ENCODE data around the gene TTC9C.

The TTC9C gene

DNA sequence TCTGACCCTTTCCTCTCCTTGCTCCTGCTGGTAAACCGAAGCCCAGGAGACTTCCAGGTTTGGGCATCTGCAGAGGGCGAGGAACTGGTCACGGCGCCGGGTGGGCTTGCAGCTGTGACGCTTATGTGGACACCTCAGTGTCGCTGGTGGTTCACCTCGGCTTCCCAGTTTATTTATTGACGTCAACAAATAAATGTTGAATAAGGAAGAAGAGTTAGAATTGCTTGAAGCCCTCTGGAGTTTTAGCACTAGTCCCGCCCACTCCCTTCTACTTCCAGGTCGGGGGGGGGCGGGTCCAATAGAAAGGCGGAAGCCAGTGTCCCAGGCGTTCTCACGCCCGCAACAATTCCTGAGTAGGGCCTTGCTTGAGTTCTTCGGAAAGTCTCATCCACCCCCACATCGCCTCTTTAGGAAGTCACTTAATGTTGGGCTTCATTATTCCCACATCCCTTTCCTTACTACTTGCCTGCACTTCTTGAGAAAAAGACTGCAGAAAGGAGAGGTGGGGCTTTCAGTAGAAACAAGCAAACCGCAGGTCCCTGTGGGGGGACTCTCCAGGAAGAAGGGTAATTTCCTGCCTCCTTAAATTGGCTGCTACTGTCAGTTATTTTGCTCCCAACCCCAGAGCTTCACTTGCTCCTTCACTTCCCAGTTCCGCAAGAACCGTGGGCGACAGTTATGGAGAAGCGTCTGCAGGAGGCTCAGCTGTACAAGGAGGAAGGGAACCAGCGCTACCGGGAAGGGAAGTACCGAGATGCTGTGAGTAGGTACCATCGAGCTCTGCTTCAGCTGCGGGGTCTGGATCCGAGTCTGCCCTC lies at the start of gene TTC9C:
Gene TTC9C, plus strand, starts transcription at position 316 of the 818 bp plus-strand sequence. Its CDS starts 363 bp downstream, at position 679.
- DNase-seq (ENCODE audit: low read depth): peak; percentile 46
- TF ChIP-seq, protein P1, sequence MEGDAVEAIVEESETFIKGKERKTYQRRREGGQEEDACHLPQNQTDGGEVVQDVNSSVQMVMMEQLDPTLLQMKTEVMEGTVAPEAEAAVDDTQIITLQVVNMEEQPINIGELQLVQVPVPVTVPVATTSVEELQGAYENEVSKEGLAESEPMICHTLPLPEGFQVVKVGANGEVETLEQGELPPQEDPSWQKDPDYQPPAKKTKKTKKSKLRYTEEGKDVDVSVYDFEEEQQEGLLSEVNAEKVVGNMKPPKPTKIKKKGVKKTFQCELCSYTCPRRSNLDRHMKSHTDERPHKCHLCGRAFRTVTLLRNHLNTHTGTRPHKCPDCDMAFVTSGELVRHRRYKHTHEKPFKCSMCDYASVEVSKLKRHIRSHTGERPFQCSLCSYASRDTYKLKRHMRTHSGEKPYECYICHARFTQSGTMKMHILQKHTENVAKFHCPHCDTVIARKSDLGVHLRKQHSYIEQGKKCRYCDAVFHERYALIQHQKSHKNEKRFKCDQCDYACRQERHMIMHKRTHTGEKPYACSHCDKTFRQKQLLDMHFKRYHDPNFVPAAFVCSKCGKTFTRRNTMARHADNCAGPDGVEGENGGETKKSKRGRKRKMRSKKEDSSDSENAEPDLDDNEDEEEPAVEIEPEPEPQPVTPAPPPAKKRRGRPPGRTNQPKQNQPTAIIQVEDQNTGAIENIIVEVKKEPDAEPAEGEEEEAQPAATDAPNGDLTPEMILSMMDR (conservative IDR thresholded peaks at IDR 0.05; ENCODE audit: low read depth, low read length): no peak

DNA sequence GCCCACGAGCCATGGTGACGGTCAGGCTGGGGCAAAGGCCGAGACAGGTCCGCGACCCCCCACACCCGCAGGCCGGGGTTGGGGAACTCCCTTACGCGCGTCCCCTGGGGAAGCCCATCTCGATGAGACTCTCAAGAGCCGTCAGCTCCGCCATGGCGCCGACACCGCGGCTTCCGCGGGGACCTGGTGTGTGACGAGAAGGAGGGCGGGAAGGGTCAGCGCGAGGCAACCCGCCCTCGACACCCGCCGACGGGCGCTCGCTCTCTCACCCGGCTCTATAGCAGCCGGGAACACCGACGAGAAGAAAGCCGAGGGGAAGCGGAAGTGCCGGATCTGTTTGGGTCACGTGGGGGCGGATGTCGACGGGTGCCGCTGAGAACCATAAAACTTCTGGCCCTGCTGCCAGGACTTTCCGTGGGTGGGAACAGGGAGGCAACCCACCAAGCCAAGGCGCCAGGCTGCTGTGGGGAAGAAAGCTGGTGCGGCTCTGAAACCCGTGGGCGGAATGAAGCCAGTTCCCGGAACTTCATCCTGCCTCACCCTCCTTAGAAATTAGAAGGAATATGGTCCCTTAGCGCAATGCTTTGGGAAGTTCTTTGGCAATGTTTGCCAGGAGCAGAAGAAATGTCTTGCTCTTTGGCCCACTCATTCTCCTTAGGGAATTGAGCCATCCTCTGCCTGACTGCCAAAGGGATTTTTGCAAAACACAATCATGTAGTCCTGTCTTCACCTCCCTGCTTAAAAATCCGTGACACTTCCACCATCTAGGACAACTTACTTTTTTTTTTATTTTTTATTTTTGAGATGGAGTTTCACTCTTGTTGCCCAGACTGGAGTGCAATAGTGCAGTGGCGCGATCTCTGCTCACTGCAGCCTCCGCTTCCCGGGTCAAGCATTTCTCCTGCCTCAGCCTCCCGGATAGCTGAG lies 49.3 kb upstream of the TTC9C start, which contains the start of gene UBXN1:
Gene UBXN1, minus strand, starts transcription at position 304 of the 927 bp plus-strand sequence. Its CDS starts 150 bp downstream, at position 154.
- TF ChIP-seq, protein P1 (conservative IDR thresholded peaks at IDR 0.05; ENCODE audit: low read depth, low read length): no peak
- no peak for DNase-seq (ENCODE audit: low read depth)
- peak within 1 kb of the TSS; percentile 95 for H3K4me3 ChIP-seq (ENCODE audit: low read length)

More for the DNA sequence above, at the start of gene TTC9C:
- peak within 1 kb of the TSS; percentile 84 for H3K4me3 ChIP-seq (ENCODE audit: low read length)

DNA sequence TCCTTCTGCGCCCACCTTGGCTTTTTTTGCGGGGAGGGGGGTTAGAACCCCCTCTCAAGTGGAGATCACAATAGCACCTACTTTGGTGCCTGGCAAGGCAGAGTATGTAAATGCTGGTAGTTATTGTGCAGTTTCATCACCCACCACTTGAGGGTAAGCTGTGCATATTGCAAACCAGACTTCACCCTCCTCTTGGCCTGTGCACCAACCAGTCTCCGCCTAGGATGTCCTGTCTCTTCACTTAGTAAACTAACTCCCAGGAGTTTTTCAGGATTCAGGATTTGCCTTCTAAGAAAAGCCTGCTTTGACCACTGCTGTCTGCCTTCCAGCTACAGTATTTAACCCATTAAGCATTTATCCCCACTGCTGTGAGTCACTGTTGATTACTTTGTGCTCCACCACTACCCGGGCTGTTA lies 47.5 kb upstream of the TTC9C start:
- no peak for DNase-seq (ENCODE audit: low read depth)
- H3K4me3 ChIP-seq (ENCODE audit: low read length): no peak overlapping the region

GRCh38 chr11:62682518-62682917 lies 45.8 kb upstream of the TTC9C start:
- TF ChIP-seq, protein P1 (conservative IDR thresholded peaks at IDR 0.05; ENCODE audit: low read depth, low read length): no peak
- no peak overlapping the region for H3K4me3 ChIP-seq (ENCODE audit: low read length)
- DNase-seq (ENCODE audit: low read depth): no peak

More for the DNA sequence above, 47.5 kb upstream of the TTC9C start:
- TF ChIP-seq, protein P1 (conservative IDR thresholded peaks at IDR 0.05; ENCODE audit: low read depth, low read length): peak; percentile 64

DNA sequence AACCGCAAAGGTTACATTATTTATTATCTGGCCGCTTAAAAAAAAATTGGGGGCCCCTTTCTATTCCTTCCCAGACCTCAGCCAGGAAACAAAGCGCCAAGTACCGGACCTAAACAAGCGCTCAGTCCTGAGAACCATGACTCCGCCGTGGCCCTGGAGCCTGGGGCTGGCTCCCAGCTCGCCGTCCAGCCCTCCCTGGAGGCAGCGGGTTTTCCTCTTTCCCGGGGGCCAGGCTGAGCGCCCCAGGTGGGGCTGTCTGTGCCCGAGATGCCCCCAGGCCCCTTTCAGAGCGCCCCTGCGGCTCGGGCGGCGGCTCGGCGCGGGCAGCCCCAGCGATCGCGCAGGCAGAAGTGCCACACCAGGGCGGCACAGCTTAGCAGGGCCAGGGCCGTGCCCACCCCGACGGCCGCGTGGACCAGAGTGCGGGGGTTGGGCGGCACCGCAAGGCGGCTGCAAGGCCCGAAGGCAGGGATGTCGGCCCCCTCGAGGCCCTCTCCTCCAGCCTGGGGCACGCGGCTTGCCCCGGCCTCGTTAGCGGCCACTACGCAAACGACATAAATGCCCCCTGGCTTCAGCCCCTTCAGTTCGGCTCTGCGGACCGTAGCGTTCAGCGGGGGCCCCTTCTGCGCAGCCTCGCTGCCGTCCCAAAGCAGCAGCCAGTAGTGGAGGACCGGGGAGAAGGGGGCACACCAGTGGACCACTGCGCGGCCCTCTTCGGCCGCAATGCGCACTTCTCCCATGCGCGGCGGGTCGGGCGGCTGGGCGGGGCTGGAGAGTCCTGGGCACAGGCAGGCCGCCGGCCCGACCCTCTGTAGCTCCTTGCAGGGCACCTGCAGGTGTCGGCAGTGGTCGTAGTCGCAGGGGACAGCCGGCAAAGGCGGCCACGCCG lies 40.5 kb upstream of the TTC9C start:
- peak overlapping the region; percentile 33 for H3K4me3 ChIP-seq (ENCODE audit: low read length)
- DNase-seq (ENCODE audit: low read depth): no peak
- TF ChIP-seq, protein P1 (conservative IDR thresholded peaks at IDR 0.05; ENCODE audit: low read depth, low read length): no peak

- H3K4me3 ChIP-seq (ENCODE audit: low read length): no peak overlapping the region
- no peak for DNase-seq (ENCODE audit: low read depth)
- TF ChIP-seq, protein P1 (conservative IDR thresholded peaks at IDR 0.05; ENCODE audit: low read depth, low read length): no peak
Measured at GRCh38 chr11:62688491-62688890, 39.8 kb upstream of the TTC9C start.

Data from retinal pigment epithelial cell (primary cell).